Measurements from ENCODE around the gene CTTNBP2NL. TPM values are rescaled to one million over a fixed set of nuclear protein-coding genes. Genes with fewer than 3 reads are reported as not detected.

CTTNBP2NL gene
- total and polyA plus RNA-seq, 2 of the 4 experiments (the other 2 are of a cell fraction), result 12.4 to 22.0 TPM

GRCh38 chr1:112465122-112465521 is 69.1 kb downstream of the CTTNBP2NL start:
- peaks cover 7 to 38% of the 10 kb centered on the region in 2 experiments; a peak in 3 of 4 replicates for H3K79me1 ChIP-seq (ENCODE audit: low read depth in 1 of 2, low read length in 2 of 2)
- no peaks in the 10 kb centered on the region for H4K20me1 ChIP-seq (ENCODE audit: insufficient read depth, low read length)
- H3K56ac ChIP-seq (ENCODE audit: extremely low read depth, insufficient read depth, low read length), result 0 out of 2 replicates have a peak overlapping the region, but pooled peaks have one; percentile 19
- peak overlapping the region; percentile 88; the same call in 1 of the 2 replicates for H3K23ac ChIP-seq (ENCODE audit: low read depth, low read length)
- H3K36me3 ChIP-seq (ENCODE audit: control insufficient read depth, insufficient read depth, low read length), result no peaks in the 10 kb centered on the region
- H4K91ac ChIP-seq (ENCODE audit: insufficient read depth, low read depth, low read length), result peak overlapping the region; percentile 87
- no peak overlapping the region for H3K4me3 ChIP-seq (ENCODE audit: insufficient read depth, low read depth, low read length)
- peak overlapping the region; percentile 84 for H2AK5ac ChIP-seq (ENCODE audit: low read depth, low read length)
- BruUV-seq (replicated peaks), result no TSS peak
- dilution Hi-C loops (cut with HindIII; ENCODE audit: low sequenced_read_pairs, unreplicated experiment), result no loop called here
- intact Hi-C loops (cut with micrococcal nuclease), result loop anchor here (10.0 kb wide), 1 partner anchor 240 kb away; the partner anchor contains the start of gene RHOC
- H2AK9ac ChIP-seq (replicated peaks; ENCODE audit: low read depth, low read length, poor library complexity), result peak overlapping the region; percentile 95
- peak overlapping the region; percentile 42 for H3K9ac ChIP-seq (ENCODE audit: low read depth, low read length)
- H3K14ac ChIP-seq (replicated peaks; ENCODE audit: low read depth, low read length), result peak overlapping the region; percentile 89
- ChIA-PET POLR2A (ENCODE audit: unreplicated experiment) (no interaction called here), CTCF (interaction anchor here (0.6 to 2.4 kb wide), 4 partner anchors 16 to 74 kb away, joined by 3 to 14 read pairs (median 7); no protein-coding TSS in a partner anchor)
- no peaks in the 10 kb centered on the region for H3K9me3 ChIP-seq (ENCODE audit: control insufficient read depth, insufficient read depth, low read length)
- H2BK20ac ChIP-seq (ENCODE audit: low read depth, low read length), result peak overlapping the region; percentile 84; the same call in 1 of the 2 replicates
- H3K9me1 ChIP-seq (ENCODE audit: insufficient read depth, low read length), result peaks cover 17% of the 10 kb centered on the region
- peak overlapping the region; percentile 8; the same call in 1 of the 2 replicates for H3K18ac ChIP-seq (ENCODE audit: low read depth, low read length)
- peak overlapping the region; percentile 82 for H2BK120ac ChIP-seq (ENCODE audit: low read depth, low read length)
- in situ Hi-C loops (cut with MboI; ENCODE audit: low sequenced_read_pairs), result no loop called here
- H3K27me3 ChIP-seq (ENCODE audit: control insufficient read depth, insufficient read depth, low read length), result no peaks in the 10 kb centered on the region
- peak overlapping the region; percentile 90 for H3K4ac ChIP-seq (ENCODE audit: low read depth, low read length)
- DNase-seq (peak; percentile 64), ATAC-seq (ENCODE audit: low read depth) (peak; percentile 40)
- peak overlapping the region; percentile 94 for H2BK5ac ChIP-seq (ENCODE audit: low read depth, low read length, poor library complexity, severe bottlenecking)
- peak overlapping the region; percentile 80; the same call in 1 of the 3 replicates for H2BK15ac ChIP-seq (ENCODE audit: low read depth, low read length)
- H4K8ac ChIP-seq (ENCODE audit: low read depth in 2 of 2, low read length in 2 of 2), result peak overlapping the region; percentile 74 to 82; a peak in 3 of 4 replicates
- peak overlapping the region; percentile 77 for H3K27ac ChIP-seq (ENCODE audit: insufficient read depth, low read length)
- TF ChIP-seq POLR2A (IDR thresholded peaks at IDR 0.05; ENCODE audit: low read depth, low read length), result no peak
- TF ChIP-seq SMC3 (IDR thresholded peaks at IDR 0.05; ENCODE audit: low read depth, low read length), result no peak
- TF ChIP-seq RAD21 (IDR thresholded peaks at IDR 0.05; ENCODE audit: low read length), result no peak
- TF ChIP-seq BHLHE40 (IDR thresholded peaks at IDR 0.05; ENCODE audit: low read depth, low read length), result no peak
- no peak for TF ChIP-seq FOS (IDR thresholded peaks at IDR 0.05; ENCODE audit: low read depth, low read length)
- TF ChIP-seq CEBPB (IDR thresholded peaks at IDR 0.05; ENCODE audit: low read depth, low read length), result no peak
- no peak for TF ChIP-seq USF2 (IDR thresholded peaks at IDR 0.05; ENCODE audit: low read depth, low read length)
- TF ChIP-seq CHD1 (IDR thresholded peaks at IDR 0.05; ENCODE audit: low read depth, low read length), result no peak
- TF ChIP-seq ELK1 (IDR thresholded peaks at IDR 0.05; ENCODE audit: borderline replicate concordance, low read depth, low read length), result no peak
- TF ChIP-seq CTCF (conservative IDR thresholded peaks at IDR 0.05; ENCODE audit: low read depth, low read length), result no peak
- no peak for TF ChIP-seq RFX5 (IDR thresholded peaks at IDR 0.05; ENCODE audit: low read depth, low read length)
- no peak for TF ChIP-seq NFE2L2 (IDR thresholded peaks at IDR 0.05; ENCODE audit: low read depth, low read length)
- no peak for TF ChIP-seq RCOR1 (IDR thresholded peaks at IDR 0.05; ENCODE audit: insufficient replicate concordance, low read length)
- TF ChIP-seq MAZ (IDR thresholded peaks at IDR 0.05; ENCODE audit: borderline replicate concordance, low read depth, low read length), result no peak
- peak overlapping the region; percentile 88 for H2AFZ ChIP-seq (replicated peaks; ENCODE audit: low read length, poor library complexity)
- peak overlapping the region; percentile 13; the same call in 1 of the 2 replicates for H4K5ac ChIP-seq (ENCODE audit: low read depth, low read length)
- H3K4me1 ChIP-seq (ENCODE audit: control insufficient read depth, insufficient read depth, low read length), result peaks cover 18% of the 10 kb centered on the region
- no peak overlapping the region for H3K4me2 ChIP-seq (ENCODE audit: low read depth, low read length)
- no CpG with 5 or more reads among the region's 5 CpGs for WGBS, 2 experiments (ENCODE audit: extremely low coverage in 2 of 2, insufficient read length in 1 of 2)
